ENCODE data around the gene BLTP3A.

- TF ChIP-seq POLR2A (IDR thresholded peaks at IDR 0.05) (no peak), CTCF (IDR thresholded peaks at IDR 0.05) (no peak), POLR2AphosphoS5 (IDR thresholded peaks at IDR 0.05) (no peak)
Observed at GRCh38 chr6:34810017-34810882, 18.4 kb downstream of the BLTP3A start.

Data from breast epithelium (tissue), 3 donors.